RCC 7860 (cell line): Measurements from ENCODE around the gene LDLRAD4.
"Not testable (repeated sequence)": the region's sequence is repeated elsewhere in the genome, so short reads cannot be mapped to it uniquely, and the experiment has no call there.

ENCODE experiments used
- DNase-seq: peaks from one replicate; pipeline ENCODE4 v3.0.0-alpha.2; 2015; ENCODE audit warnings: low spot score
- FAIRE-seq: peaks from 2 replicates; lab custom pipeline; 2012; peaks lifted over from hg19 to GRCh38; lab: Jason Lieb, UNC

Gene LDLRAD4

DNA sequence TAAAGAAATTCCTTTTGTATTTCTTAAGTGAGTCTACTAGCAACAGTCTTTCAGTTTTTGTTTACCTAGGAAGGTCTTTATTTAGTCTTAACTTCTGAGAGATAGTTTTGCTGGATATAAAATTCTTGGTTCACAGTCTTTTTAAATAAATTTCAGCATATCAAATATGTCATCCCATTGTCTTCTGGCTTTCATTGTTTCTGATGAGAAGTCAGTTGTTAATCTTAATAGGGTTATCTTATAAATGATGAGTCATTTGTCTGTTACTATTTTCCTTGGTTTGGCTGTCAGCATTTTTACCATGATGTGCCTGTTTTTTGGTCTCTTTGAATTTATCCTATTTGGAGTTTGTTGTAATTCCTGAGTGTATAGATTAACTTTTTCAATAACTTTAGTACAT is 378.5 kb downstream of the LDLRAD4 start:
- FAIRE-seq (no peak), DNase-seq (no peak)

DNA sequence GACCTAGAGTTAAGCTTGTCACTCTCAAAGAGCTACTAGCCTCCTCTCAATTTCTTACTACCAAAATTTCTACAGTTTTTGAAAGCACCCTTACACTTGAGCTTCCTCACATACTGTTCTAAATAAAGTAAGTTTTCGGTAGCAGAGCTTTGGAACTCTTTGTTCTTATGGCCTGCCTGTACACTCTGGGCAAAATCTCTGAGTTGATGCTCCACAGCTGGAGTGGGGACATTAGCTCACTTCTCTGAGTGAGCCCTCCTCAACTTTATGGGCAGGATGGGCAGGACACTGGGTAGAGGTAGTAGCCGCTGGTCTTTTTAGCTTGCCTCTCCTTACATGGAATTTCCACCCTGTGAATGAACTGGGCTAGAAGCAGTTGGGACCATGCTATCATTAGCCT is 380.0 kb downstream of the LDLRAD4 start:
- DNase-seq (no peak), FAIRE-seq (no peak)

DNA sequence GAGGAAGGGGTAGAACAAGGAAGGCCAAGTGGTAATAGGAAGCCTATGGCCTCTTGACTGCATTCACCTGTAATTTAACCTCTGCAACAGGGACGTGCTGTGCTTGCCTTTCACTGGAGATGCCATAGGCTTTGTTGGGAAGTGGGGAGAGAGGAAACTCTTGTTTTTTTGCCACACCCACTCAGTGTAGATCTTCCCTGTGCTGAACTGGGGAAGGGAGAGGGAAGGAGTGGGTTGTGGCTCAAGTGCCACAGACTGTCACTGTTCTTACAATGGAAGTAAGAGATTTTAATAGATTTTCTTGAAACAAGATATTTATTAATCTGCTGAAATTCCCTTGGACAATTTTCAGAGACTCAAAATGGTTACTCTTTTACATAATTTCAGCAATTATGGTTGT is 380.5 kb downstream of the LDLRAD4 start:
- FAIRE-seq (no peak), DNase-seq (no peak)

DNA sequence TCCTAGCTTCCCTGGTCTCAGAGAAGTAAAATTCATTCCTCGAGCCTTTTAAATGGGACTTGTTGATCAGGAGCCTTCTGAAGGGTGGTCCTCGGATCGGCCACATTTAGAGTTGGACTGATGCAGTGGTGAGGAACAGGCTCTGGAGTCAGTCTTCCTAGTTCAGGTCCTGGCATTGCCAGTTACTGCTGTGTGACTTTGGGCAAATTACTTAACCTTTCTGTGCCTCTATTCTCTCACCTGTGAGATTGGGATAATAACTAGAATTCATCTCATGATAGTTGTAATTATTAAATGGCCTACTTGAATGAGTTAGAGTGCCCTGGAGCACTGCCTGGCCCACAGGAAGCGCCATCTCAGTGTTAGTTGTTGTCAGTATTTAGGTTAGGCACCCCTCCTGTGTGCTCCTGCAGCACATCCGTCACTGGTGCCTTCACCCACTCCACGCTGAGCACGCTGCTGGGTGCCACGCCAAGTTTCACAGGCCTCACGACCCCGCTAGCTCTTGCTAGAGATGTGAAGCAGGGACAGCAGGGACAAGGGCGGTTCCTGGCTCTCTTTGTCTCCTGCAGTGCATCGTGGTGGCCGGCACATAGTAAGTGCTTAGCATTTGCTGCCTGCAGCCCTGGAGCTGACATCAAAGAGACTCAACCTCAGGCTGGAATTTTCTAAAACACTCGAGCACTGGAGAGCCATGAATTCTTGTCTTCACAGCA is 384.9 kb downstream of the LDLRAD4 start:
- no peak for DNase-seq
- FAIRE-seq: no peak

DNA sequence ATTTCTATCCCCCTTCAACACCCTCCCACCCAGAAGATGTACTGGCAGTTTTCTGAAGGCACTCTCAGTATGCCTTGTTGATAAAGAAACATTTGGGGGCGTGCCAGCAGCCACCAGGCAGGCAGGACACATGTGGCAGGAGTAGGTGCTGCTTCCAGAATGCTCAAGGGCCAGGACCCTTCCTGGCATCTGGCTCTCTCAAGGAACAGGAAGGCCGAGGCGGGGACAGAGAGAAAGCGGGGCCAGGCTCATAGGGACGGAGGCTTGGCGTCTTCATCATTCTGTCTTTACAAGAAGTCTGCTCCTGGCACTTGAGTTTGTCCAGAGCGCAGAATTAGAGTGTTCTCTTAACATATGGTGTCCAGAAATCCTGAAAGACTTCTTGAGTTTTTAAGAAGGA is 386.2 kb downstream of the LDLRAD4 start:
- FAIRE-seq: no peak
- DNase-seq: no peak

DNA sequence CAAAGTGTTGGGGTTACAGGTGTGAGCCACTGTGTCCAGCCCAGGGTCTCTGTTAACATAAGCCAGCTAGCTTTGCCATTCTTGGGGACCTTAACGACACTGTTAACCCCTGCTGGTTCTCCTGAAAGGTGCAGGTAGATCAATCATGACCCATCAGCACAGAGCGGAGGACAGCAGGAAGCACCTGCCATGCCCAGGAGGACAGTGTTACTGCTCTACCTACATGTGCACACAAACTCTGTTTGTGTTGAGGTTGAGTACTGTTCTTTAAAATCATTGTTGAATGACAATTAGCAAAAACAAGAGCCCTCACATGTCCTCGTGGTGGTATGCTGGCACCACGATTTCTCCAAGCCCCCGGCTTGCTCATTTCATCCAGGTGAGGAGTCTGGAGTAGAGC is 386.9 kb downstream of the LDLRAD4 start:
- no peak for FAIRE-seq
- DNase-seq: no peak

DNA sequence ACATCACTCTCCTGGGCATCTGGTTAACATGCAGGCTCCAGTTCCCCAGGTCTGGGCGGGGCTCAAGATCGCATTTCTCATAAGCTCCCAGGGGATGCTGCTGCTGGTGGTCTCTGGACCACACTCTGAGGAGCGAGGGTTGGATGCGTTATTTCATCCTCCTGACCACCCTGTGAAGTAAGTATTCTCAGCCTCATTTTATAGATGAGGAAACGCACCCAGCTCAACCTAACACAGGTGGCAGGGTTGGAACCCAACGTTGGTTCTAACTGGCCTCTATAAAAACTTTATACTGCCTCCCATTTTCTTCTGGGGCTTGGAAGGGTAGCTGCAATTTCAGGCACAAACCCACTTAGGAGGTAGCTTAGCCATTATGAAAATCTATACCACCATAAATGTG is 387.3 kb downstream of the LDLRAD4 start:
- DNase-seq (no peak), FAIRE-seq (no peak)

DNA sequence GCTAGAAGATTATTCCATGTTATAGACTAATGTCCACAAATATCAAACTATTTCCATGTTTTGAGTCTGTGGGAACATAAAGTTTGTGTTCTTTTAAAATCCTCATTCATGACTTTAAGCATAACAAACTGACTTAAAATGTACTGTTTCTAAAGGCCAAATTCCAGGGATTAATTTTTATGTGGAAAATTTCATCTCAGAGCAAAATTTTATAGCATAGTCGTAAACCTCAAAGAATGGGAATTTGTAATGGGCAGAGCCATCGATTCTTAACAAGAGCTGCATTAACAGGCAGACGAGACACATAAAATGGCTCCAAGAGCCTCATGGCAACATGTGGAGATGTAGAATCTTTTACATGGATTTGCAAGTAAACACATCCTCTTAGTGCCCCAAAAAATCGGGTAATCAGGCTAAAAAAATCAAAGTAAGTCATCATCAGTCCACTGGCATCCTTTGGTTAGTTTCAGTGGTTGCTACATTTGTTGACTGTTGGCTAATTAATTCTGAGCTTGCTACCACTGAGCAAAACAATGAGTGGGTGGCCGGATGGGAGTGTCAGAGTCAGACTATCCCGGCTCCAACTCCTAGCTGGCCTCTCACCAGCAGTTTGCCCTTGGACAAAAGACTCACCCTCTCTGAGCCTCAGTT is 388.2 kb downstream of the LDLRAD4 start:
- FAIRE-seq (no peak), DNase-seq (no peak)

DNA sequence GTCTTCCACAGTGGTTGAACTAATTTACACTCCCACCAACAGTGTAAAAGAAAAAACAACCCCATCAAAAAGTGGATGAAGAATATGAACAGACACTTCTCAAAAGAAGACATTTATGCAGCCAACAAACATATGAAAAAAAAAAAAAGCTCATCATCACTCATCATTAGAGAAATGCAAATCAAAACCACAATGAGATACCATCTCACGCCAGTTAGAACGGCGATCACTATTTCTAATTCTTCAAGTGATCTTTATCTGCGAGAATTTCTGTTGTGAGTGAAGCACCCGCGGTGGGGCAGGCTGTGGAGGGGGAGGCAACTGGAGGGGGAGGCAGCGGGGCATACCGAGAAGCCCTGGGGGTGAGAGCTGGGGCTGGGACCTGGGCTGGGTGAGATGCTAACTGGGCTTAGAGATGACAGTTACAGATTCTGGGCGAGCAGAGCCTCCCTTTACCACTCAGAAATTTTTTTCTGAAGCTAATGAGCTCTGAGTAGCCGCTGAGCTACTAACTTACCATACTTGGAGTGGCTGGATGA is 389.5 kb downstream of the LDLRAD4 start:
- not testable (repeated sequence) for DNase-seq, FAIRE-seq

DNA sequence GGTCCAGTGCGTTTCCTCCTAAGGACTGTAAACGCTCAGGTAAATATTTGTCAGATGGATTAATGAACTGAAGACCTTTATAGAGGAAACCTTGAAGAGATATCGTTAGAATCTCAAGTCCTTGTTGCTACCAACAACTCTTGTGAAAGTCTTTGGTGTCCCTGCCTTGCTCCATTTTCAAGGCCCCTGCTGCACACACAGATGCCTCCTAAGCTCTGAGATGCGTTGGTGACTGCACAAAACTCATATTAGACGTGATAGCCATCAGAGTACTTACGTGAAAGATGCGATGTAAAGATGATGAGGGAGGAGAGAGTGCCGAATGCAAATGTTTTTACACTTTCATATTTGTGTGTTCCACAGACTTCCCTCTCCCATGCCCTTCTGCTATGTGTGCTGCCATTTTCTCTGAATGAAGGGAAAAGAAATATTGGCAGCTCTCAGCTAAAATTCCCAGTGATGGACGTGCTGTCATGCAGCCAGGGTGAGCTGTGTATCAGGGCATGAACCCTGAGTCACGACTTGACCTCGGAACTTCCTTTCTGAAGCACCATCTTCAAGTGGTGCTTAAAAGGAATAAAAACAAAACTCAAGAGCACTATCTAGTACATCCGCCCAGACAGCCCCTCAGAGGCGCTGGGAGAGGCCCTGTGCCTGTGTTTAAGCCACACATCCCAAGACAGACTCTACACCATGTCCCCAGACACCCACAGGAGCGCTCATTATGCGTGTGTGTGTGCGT is 390.4 kb downstream of the LDLRAD4 start:
- no peak for DNase-seq
- FAIRE-seq: no peak

DNA sequence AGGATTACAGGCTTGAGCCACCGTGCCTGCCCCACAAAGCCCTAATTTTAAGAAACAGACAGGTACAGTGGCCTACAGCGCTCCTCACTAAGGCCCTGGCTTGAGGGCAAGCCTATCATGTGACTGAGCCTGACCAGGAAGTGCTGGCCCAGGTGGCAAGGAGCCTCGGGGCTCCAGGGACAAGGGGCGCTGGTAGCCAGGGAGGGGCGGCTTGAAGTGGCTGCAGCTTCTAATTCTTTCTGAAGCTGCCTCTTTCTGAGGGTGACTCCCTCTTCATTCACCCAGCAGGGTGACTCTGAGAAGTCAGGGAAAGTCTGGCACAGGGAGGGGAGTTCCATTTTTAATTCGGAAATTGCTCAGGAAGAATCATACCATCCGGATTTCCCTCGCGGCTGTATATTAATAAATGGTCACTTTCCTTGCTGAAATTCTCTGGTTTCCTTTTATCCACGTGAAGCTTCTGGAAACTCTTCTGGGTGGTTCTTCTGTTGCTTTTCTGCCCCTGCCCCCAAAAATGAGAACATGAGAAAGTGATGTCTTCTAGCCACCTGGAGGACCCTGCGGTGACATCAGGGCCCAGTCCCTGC is 392.1 kb downstream of the LDLRAD4 start:
- FAIRE-seq (no peak), DNase-seq (no peak)

DNA sequence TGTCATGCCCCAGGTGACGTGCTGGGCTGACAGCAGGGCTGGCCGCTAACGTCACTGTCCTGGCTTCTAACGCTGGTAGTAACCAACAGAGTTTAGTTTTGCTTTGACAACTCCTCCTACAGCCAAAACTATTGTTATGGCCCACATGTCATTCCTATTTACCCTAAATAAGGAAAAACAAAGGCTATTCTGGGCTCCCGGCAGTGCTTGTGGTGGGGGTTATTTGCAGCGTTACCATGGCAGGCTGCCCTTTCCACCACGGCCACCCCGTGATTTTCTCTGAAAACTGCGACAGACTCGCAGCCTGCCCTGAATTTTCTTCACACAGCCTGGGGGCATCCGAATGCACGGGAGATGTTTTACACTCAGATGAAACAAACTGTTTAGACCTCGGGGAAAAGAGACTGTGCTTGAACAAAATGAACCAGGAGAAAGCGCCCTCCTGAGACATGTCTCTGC is 392.6 kb downstream of the LDLRAD4 start:
- no peak for DNase-seq
- no peak for FAIRE-seq

DNA sequence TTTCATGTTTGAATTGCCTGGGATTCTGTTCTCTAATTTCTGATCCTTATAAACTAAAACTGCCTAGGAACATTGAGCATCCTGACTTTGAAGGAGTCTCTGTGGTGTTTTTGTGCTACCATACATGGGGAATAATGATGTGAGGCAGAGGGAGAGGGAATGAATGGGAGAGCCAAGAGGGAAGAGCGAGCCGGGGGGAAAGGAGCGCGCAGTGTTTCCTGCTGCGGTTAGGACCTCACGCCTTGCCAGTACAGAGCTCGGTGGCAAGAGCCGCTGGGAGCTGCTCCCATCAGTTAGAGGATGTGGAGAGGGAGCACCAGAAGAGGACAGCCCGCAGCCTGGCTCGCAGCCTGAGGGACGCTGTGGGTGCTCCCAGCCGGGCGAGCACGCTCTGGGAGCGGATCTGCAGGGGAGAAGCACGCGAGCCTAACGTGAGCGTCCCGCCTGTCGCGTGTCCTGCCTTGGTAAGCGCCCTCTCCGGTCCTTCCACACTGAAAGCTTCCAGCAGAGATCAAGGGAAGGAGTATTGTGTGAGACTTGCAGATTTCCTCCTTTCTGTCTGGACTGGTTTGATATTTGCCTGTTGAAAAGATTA is 393.1 kb downstream of the LDLRAD4 start:
- no peak for FAIRE-seq
- DNase-seq: no peak

DNA sequence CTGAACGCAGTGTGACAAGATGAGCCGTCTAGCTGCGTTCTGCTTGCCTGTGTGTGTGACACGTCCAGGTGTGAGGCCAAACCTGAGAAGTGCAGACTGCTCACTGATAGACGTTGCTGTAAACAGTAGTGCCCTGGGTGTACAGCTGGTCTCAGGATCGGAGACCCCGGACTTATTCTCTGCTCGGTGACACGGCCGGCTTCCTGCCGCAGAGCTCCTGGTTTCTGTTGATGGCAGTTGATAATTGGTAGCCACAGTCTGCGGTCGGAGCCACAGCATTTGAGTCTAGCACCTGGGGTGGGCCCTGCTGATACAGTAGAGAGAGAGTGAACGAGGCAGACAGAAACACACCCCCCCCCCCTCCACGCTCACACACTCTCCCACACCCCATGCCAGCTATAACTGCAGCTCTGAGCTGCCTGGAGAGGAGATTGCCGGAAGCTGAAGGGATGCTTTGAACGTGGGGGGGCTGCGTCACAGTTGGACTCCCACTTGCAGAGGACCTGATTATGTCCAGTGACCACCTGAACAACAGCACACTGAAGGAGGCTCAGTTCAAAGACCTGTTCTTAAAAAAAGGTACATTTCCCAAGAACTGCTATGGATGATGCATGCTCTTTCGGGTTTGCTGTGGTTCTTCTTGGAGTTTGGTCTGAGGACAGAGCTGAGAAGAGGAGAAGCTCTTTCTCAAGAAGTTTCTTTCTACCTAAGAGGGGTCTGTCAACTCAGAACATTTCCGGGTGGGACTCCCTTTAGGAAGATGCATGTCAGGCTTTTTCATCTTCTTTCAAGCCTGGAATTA is 393.8 kb downstream of the LDLRAD4 start:
- FAIRE-seq (no peak), DNase-seq (no peak)

DNA sequence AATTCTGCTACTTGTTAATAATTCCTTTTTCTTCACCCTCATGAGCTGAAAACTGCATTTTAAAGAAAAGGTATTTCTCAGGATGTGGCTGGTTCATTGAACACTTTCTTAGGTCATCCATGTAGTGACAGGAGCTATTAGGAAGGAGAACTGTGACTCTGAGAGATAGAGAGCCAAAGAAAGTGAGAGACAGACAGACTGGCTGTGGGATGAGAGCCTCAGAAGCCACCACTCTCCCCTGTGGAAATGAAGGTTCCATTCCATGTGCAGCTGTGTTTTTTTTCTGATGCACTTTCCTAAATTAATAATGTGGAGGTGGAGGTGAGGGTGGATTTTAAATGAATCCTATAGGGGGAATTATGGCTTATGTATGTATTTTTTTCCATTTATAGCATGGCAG is 394.5 kb downstream of the LDLRAD4 start:
- no peak for FAIRE-seq
- DNase-seq: no peak

DNA sequence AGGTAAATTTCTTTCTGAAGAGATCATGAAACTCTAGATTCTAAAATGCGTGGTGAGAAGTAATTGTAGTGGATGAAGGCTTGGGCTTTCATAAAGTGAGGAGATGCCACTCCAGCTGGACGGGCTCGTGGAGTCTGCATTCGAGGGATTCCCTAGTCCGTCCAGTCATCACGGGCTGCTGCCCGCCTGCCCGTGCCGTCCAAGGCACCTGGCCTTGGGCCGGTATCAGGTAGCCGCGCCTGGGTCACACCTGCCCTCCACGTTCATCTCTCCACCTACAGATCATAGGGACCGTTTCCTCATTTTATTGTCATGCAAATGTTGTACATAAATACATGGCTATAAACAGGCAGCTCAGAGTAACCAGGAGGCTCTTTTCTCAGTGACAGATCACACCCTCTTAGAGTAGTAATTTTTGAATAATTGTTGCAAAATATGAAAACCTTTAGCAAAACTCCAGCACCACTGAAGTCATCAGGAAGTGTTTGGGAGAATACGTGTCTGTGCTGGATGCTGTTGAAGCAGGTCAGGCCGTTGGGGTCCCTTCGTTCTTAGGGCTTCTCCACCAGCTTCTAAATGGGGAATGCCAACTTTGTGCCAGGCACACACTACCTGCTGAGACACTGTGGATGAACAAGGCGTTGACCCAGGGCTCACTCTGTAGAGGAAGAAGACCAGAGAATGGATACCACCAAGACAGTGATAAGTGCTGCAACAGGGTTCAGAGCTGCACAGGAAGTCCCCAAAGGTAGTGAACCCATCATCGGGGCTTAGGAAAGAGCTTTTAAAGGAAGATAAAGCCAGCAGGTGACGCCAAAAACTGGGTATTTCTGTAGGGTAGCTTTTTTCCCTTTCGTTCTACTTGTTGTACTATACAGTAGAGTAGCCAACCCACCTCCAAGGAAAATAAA is 395.3 kb downstream of the LDLRAD4 start:
- DNase-seq: no peak
- no peak for FAIRE-seq

DNA sequence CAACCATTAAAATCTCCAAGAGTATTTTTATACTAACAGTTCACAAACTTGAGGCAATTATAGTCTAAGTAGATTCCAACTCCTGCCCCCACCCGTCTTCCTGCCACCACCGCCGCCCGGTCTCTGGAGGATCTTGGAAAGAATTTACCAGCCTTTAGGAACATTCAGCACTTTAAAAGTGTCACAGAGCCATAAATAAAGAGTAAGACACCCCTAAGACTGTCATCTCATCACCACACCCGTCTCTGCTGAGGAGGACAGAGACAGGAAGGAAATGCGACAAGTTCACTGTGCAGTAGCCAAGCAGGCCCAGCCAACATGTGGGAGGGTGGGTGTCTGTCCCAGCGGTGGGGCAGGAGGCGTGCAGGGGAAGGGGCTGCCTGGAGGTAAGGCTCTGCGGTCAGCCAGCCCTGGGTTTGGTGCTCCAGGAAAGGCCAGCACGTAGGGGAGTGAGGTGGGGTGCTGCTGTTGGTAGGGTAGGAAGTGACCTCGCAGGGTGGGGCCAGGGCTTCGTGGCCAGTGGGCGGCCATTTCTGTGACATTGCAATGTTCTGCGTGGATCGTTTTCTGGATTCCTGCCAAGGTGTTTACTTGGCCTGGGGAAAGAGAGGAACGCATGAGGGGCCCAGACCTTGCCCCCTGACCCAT is 396.2 kb downstream of the LDLRAD4 start:
- DNase-seq (no peak), FAIRE-seq (no peak)

DNA sequence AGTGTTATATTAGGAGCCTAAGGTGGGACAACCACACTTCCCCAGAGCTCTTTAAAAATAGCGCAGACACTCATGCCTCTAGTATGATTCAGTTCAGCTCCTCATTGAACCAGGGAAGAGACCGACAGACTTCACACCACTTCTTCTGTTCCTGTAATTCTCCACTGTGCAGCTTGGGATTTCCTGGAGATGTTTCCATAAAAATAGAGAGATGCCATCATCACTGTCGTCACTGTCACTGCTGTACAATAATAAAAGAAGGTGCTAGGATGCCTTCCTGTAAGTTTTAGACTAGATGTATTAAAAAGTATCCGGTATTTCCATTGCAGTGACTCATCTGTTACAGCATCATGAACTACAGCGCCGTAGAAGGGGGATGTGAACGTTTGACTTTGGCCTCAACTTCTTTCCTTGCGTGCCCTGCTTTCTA is 396.9 kb downstream of the LDLRAD4 start:
- DNase-seq: no peak
- FAIRE-seq: no peak

DNA sequence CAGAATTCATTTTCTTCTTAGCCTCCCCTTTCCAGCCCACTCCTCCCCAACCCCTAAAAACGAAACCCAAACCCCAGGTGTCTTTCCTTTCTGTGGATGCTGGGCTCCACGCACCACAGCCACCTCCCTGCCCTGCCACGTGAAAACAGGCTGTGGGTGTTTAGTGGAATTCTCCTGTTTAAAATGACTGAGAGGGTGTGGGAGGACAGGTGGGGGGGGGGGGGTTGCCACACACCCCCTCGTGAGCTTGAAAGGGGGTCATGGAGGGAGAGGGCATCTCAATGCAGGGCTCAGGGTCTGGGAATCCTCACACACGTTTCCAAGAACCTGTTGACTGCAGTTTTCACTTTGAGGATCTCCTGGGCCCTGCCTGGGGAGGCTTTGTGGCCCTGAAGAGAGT is 397.5 kb downstream of the LDLRAD4 start:
- no peak for FAIRE-seq
- no peak for DNase-seq
